Fibroblast of villous mesenchyme (primary cell): ENCODE results near the gene ZFYVE28. TPM values are rescaled to one million over a fixed set of nuclear protein-coding genes. Genes with fewer than 3 reads are reported as not detected.
A peak's percentile ranks its signal among the peaks of the same experiment; 100 is the strongest.

Experiments used
- DNase-seq: peaks from one replicate; pipeline ENCODE4 v3.0.0-alpha.2; 2010; ENCODE audit warnings: low read depth
- H3K4me3 ChIP-seq: 2 replicates; pipeline ENCODE4 v1.5.1; 2011; ENCODE audit warnings: low read depth, mild to moderate bottlenecking, low read length
- CTCF ChIP-seq: IDR thresholded peaks from 2 replicates; pipeline ENCODE4 v1.5.1; 2012; ENCODE audit warnings: low read depth, mild to moderate bottlenecking, low read length; ENCODE audit not compliant: insufficient read depth
- total RNA-seq: library from RNA; depleted of rRNA; stranded (reverse); fragments of >200 nt; gene quantifications from 2 replicates; pipeline ENCODE4 v1.2.3, GENCODE V29; 2012

Gene ZFYVE28
- total RNA-seq, 1 donor, result 12.1 TPM

DNA sequence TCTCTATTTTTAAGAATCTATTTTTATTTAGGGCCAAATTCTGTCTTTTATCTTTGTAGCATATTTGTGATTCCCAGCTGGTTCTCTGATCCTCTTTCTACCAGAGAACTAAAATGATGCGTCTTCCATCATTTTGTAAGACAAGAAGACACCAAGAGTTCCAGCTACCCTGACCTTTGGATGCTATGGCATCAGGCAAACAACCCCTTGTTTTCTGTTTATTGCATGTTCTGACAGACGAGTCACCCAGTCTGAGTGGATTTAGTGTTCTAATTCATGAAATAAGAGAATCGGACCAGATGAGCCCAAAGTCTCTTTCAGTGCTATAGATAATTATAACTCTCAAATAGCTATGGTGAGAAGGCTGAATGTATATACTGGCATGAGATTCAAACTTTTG, 69.7 kb downstream of the ZFYVE28 start:
- no peak for DNase-seq
- H3K4me3 ChIP-seq, result no peak overlapping the region
- TF ChIP-seq CTCF, result no peak

DNA sequence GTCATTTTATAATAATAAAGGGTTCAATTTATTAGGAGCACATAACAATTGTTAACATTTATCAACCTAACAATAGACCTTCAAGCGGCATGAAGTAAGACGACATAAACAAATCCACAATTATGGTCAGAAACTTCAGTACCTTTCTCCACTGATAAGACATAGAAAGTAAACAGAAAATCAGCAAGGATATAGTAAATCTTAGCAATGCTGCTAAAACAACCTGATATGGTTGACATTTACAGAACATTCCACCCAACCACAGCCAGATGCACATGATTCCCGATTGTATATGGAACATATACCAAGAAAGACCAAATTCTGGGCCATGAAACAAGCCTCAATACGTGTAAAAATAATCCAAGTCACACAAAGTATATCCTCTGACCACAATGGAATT, 71.3 kb downstream of the ZFYVE28 start:
- no peak for TF ChIP-seq CTCF
- no peak overlapping the region for H3K4me3 ChIP-seq
- DNase-seq, result peak; percentile 52

GRCh38 chr4:2343476-2343875, 75.0 kb downstream of the ZFYVE28 start:
- TF ChIP-seq CTCF, result no peak
- no peak for DNase-seq
- H3K4me3 ChIP-seq, result no peak overlapping the region

- TF ChIP-seq CTCF, result no peak
- no peak for DNase-seq
- H3K4me3 ChIP-seq, result no peak overlapping the region
Observed at GRCh38 chr4:2341911-2342652, 76.4 kb downstream of the ZFYVE28 start.

GRCh38 chr4:2341261-2341841, 77.1 kb downstream of the ZFYVE28 start:
- no peak for DNase-seq
- no peak overlapping the region for H3K4me3 ChIP-seq

GRCh38 chr4:2340272-2341061, 78.0 kb downstream of the ZFYVE28 start:
- no peak overlapping the region for H3K4me3 ChIP-seq
- no peak for TF ChIP-seq CTCF
- no peak for DNase-seq

More at GRCh38 chr4:2341261-2341841, 77.1 kb downstream of the ZFYVE28 start:
- TF ChIP-seq CTCF, result no peak
